ENCODE data around the gene CEP164.

The CEP164 gene

GRCh38 chr11:117461396-117462182, 133.9 kb downstream of the CEP164 start:
- DNase-seq (ENCODE audit: low read depth) = no peak

GRCh38 chr11:117462183-117462863, 134.7 kb downstream of the CEP164 start:
- DNase-seq (ENCODE audit: low read depth) = no peak

- DNase-seq (ENCODE audit: low read depth) = no peak
Measured at GRCh38 chr11:117462864-117463247, 135.2 kb downstream of the CEP164 start.
